GM19328 (cell line): ENCODE results near the gene P3H2.
"Not testable (repeated sequence)": the region's sequence is repeated elsewhere in the genome, so short reads cannot be mapped to it uniquely, and the experiment has no call there.

Source experiments
- ATAC-seq: cut with Tn5 transposase; IDR thresholded peaks from one replicate; pipeline ENCODE4 v1.9.1; 2021; ENCODE audit warnings: mild to moderate bottlenecking, moderate library complexity; ENCODE audit not compliant: unreplicated experiment

The P3H2 gene

DNA sequence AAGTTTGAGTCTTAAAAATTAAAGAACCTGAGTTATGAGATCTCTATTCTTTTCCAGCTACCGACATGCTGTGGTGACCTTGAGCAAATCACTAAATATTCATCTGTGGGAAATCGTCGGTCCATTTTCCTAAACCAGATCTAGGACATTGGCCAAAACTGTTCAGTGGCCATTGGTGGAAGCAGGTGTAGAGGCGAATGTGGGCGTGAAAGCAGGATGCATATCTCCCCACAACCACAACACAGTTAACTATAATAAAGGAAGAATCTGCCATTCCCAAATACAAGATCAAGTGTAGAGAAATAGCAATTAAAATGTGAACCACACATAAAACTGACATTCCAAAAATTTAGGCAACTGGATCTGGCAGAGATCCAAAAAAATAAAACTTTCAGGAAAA, 129.9 kb downstream of the P3H2 start:
- no peak for ATAC-seq

DNA sequence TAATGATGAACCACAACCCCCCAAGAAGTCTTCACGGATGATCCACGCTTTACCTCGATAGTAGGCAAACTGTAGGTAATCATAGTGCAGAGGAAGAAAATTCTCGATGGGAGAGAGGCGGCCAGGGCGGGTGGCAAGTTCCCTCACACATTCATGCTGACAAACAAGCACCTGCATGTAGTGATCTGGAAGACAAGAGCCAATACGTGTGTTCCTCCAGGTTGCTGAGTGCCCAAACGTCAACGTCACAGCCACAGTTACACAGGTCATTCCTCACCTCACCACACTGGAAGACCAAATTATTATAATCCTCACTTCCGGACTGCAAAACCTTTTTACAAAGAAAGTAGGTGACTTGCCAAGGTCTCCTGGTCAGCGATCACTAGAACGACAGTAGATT, 131.8 kb downstream of the P3H2 start:
- no peak for ATAC-seq

DNA sequence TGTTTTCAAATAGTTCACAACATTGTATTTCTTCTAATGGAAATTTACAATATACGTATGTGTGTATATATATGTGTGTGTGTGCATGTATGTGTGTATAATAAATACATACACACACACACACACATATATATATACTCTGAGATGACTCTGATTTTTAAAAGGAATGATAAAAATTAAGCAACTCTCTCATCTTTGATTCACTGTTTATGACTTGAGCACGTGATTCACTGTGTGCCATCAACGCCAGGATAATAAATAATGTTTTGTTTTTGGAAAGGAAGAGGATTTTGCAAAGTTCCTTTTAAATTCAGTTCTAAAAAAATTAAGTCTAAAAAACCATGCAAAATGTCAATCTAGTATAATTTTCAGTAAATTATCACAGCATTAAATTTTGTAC, 132.4 kb downstream of the P3H2 start:
- no peak for ATAC-seq

DNA sequence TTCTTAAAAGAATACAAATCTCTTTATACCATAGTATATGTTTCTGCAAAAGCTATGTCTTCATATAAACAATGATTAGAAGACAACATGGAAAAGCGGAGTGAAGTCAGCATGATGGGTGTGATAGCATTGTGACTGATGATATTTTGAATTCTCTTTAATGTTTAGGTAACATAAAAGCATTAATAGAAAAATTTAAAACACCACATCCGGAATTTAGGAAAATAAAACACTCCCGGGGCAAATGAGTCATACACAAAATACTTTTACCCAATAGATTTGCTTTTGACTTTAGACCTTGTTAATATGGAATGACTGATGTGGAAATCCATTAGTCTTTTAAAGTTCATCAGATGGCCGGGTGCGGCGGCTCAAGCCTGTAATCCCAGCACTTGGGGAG, 134.7 kb downstream of the P3H2 start:
- no peak for ATAC-seq

GRCh38 chr3:189983612-189984011, 137.1 kb downstream of the P3H2 start:
- no peak for ATAC-seq

DNA sequence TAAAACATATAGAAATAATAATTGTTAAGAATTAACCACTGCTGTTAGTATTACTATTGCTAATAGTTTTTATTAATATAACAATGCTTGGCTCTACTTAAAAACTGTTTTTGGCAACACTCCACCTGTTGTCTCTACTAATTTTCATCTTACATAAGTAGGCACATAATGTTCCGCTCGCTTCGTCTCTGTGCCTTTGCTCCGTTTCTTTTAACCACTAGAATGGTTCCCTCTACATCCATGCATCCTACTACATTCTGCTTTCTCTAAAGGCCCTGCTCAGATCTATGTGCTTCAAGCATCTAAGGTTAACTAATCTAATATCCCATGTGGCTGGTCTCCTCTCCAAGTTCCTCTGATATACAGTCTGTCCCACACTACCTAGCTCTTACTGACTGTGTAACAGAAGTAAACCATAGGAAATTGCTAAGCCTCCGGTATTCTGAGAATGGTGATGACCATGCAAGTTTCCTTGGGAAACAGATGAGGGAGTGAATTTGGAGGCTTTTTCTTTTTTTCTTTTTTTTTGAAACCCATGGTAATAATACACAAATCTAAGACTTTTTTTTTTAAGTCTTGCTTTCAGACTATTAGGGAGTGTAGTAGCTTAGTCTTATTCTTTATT, 138.3 kb downstream of the P3H2 start:
- no peak for ATAC-seq

- ATAC-seq: no peak
Observed at GRCh38 chr3:189981668-189982067, 139.0 kb downstream of the P3H2 start.

GRCh38 chr3:189978753-189979152, 141.9 kb downstream of the P3H2 start:
- no peak for ATAC-seq

DNA sequence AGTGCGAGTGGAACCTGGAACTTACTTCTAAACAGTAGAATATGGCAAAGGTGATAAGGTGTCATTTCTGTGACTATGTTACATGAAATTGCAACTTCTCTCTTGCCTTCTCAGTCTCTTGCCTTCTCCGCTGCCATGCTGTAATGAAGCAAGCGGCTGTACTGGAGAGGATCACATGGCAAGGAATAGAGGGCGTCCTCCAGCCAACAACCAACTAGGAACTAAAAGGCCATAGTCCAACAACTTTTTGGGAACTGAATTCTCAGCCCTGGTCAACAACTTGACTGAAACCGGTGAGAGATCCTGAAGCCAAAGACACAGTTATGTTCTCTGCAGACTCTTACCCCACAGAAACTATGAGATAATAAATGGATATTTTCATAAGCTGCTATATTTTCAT, 143.5 kb downstream of the P3H2 start:
- no peak for ATAC-seq

DNA sequence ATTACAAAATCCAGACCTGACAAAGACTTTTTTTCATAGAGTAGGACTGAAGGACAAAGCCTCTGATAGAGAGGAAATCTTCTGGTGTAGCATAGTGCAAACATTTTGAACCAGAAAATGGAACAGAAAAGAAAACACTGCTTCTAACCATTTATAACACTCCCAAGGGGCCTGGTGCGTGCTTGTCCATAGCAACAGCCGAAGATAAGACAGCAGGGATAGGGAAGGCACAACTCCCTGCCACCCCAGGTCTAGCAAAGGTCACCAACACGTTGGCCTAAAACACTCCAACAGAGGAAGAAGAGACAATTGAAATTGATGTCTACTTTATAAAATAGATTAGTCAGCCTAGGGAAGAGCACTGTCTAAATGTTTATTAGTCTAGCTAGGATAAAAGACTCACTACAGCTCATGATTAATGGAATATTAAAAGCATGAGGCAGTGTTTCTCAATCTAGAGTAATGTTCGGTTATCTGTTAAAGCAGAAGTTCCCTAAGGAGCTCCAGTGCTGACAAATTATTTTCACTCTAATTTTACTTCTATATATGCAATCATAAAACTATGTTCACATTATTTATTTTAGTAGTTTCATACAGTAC, 145.2 kb downstream of the P3H2 start:
- no peak for ATAC-seq

DNA sequence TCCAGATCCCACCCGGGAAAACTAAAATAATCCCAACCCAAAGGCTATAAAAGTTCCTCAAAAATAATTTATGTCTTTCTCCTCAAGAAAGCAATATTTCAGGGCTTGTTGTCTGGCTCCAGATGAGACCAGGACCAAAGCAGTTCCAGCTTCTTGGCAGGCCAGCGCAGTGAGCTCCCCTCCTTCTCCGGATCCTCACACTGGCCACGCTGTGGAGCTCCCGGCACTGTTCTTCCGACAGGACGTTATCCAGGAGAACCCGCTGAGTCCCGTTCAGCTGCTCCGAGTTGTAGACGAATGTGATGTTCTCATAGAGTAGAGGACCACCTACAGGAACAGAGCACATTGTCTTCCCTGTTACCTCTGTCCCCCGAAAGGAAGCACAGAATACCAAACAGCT, 146.3 kb downstream of the P3H2 start:
- no peak for ATAC-seq

GRCh38 chr3:189967254-189967865, 153.3 kb downstream of the P3H2 start:
- peak; percentile 80 for ATAC-seq

DNA sequence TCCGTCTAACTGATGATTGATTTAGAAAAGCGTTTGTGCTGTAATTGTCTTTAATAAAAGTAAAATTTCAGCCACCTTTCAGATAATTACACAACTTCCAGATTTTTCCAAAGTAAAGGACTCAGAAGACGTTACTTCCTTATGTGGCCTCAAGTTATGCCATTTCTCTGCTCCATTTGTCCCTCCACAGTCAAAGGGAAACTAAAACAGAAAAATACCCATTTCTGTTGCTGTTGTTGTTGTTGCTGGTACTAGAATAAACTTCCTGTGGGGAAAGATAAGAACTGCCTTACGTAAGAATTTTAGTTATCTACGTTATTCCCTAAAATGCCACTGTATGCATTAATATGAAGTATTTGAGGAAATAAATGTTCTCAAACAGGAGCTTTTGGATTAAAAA, 153.9 kb downstream of the P3H2 start:
- ATAC-seq: no peak

DNA sequence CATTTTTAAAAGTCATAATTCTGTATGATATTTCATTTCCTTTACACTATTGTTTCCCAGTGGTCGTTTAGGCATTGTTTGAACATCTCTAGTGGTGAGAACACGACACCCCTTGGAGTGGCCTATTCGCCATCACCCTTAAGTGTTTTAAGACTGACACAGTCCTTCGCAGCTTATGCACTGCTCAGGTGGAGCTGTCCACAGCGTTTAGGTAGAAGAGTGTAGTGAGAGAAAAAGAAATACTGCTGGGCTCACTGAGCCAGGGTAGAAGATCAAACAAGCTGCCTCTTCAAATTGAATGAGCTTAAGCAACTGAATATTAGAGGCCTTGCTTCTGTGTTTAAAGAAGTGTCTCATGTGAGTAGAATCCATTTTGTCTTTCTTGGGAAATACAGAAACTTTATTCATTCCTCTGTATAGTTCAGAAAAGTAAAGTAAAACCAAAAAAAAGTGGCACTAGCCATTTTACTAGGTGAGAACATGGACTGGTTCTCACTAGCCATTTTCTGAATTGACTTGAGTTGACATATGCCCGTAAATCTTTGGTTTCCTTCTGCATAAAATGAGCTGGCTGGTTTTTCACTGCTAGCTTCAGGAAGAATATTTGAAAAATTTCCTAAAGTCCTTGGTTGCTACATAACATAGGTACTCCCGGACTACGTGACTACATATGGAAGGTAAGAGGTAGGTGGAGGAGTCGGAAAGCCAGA, 155.9 kb downstream of the P3H2 start:
- no peak for ATAC-seq

- no peak for ATAC-seq
Observed at GRCh38 chr3:189962466-189962865, 158.2 kb downstream of the P3H2 start.

DNA sequence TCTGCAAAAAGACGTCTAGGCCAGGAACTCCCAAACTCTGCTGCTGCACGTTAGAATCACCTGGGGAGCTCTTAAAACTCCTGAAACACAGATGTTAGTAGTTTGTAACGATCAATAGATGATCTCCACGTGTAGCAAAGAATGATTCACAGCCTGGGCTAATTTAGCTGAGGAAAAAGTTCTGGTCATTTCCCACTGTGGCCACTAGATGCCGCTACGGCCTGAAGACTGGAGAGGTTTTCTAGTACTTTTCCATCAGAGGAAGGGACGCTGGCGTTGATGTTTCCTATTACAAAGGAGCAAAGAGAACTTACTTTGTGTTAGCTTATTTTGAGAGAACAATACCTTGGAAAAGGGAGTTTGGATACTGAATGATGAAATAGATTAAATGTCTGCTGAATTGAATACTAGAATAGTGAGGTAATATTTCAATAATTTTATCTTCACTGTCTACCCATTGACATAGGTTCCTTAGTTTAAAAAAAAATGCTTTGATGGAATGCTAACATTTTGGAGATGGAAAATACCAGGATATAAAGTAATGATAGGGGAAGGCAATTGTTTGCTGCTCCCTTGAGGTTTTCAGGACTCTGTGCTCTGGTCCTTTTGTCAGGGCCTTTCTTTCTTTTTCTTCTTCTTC, 159.1 kb downstream of the P3H2 start:
- ATAC-seq: peak; percentile 64

GRCh38 chr3:189961086-189961485, 159.6 kb downstream of the P3H2 start:
- not testable (repeated sequence) for ATAC-seq

- no peak for ATAC-seq
Observed at GRCh38 chr3:189954733-189955665, 165.7 kb downstream of the P3H2 start.

DNA sequence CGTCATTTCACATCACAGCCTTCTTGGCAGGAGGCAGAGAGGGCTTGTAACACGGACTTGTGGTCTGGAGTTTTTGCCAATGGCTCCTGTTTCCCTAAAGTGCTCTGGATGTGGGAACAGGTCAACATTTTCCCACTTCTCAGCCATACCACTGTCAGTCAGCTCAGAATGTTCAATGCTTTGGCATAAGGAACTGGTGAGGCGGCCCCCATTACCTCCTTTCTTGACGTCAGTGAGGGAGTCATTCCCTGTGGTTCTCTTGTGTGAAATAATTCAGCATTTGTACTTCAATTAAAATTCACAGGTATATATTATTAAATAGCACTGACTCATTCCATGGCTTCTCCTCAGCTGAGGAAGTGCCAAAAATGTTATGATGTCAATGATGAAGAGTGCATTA, 167.1 kb downstream of the P3H2 start:
- ATAC-seq: no peak

DNA sequence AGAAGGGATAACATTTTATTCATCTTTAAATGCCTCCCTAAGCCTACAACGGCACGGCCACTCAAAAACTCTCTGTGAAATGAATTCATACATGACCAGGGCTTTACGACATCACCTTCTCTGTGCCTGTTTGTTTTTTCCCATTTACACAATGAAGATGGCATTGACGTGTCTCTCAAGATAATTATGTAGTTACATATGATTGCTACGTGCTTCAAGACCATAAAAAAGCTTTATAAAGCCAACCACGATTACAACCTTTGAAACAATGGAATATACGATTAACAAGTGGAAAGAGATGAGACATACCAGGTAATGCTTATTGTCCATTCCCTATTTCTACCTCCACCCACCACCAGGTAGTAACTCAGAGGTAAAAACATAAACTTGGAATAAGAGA, 168.4 kb downstream of the P3H2 start:
- ATAC-seq: no peak
